HG02938 (cell line): ENCODE results near the gene ANKRD42.
"Not testable (repeated sequence)": the region's sequence is repeated elsewhere in the genome, so short reads cannot be mapped to it uniquely, and the experiment has no call there.

Experiments used
- ATAC-seq: cut with Tn5 transposase; IDR thresholded peaks from one replicate; pipeline ENCODE4 v1.9.1; 2021; ENCODE audit warnings: mild to moderate bottlenecking, moderate library complexity; ENCODE audit not compliant: unreplicated experiment

ANKRD42 gene

GRCh38 chr11:83170865-83171264 is 22.6 kb upstream of the ANKRD42 start:
- no peak for ATAC-seq

DNA sequence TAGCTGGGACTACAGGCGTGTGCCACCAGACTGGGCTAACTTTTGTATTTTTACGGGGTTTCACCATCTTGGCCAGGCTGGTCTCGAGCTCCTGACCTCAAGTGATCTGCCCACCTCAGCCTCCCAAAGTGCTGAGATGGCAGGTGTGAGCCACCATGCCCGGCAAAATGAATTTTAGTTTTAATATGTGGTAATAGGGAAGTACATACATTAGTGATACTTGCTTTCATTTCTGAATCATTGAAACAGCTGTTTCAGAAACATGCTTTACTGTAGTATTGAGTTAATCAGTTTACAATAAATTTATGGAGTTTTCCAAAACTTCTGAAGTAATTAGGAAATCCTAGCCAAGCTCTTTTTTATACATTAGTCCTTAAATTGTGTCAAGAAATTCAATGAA is 21.0 kb upstream of the ANKRD42 start:
- no peak for ATAC-seq

- no peak for ATAC-seq
These were observed 19.5 kb upstream of the ANKRD42 start for GRCh38 chr11:83174008-83174407.

DNA sequence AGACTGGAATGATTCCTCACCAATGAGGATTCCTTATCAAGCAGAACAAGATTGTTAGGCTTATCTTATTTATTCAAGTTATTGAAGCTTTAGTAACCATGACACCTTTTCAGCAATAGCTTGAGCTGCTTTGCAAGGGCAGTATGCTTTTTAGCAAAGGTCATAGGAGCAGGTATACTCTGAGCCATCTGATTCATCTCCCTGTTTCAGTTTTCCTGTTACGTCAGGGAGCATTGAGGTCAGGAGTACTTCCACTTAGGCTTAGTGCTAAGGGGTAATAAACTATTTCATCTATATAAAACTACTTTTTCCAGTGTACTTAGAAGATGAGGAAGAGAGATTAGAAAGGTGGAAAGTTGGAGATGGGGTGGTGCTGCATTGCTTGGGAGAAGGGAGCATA is 17.7 kb upstream of the ANKRD42 start:
- ATAC-seq = no peak

DNA sequence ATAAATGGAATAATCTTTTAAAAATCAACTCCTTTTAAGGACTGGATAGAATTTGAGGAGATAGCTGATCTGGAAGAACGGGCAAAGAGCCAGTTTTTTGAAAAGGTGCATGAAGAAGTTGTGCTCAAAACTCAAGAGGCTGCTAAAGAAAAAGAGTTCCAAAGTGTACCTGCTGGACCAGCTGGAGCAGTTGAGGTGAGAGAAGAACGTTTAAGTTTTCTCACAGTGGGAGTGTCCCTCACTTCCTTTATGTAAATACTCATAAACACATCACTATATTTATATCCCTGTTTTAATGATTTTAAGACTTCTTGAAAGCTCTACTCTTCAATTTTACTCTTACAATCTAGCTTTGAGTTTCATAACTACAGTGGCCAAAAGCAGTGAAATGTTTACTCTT is 11.7 kb upstream of the ANKRD42 start:
- ATAC-seq = no peak

DNA sequence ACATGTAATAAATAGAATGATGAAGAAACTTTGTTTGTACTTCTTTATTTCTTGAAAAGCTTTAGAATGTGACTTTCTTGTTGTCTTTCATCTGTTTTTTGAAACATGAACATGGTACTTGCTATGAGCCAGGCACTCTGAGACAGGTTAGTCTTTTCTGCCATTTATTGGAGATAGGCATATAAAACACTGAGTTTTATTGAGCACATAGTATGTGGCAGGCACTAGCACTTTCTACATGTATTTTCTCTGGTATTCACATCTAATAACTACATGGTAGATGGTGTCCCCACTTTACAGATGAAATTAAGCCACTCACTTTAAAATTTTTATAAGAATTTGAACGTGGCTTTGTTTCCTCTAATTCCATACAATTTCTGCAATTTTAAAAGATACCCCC is 7.7 kb upstream of the ANKRD42 start:
- no peak for ATAC-seq

DNA sequence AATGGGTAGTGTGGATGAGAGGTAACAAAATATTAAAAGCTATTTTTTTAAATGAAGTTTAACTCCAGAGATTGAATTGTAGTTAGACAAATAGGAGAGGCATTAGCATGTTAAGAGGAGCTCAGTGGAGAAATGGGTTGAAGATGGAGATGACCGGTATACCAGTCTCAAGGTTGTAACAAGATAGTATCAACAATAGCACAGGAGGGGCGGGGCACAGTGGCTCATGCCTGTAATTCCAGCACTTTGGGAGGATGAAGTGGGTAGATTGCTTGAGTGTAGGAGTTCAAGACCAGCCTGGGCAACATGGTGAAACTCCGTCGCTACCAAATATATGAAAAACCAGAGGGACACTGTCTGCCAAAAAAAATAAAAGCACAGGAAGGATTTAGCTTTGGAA is 6.0 kb upstream of the ANKRD42 start:
- no peak for ATAC-seq

GRCh38 chr11:83191491-83191890 is 2.0 kb upstream of the ANKRD42 start:
- ATAC-seq = no peak

- ATAC-seq = no peak
These were observed 1.5 kb upstream of the ANKRD42 start for GRCh38 chr11:83191986-83192385.

DNA sequence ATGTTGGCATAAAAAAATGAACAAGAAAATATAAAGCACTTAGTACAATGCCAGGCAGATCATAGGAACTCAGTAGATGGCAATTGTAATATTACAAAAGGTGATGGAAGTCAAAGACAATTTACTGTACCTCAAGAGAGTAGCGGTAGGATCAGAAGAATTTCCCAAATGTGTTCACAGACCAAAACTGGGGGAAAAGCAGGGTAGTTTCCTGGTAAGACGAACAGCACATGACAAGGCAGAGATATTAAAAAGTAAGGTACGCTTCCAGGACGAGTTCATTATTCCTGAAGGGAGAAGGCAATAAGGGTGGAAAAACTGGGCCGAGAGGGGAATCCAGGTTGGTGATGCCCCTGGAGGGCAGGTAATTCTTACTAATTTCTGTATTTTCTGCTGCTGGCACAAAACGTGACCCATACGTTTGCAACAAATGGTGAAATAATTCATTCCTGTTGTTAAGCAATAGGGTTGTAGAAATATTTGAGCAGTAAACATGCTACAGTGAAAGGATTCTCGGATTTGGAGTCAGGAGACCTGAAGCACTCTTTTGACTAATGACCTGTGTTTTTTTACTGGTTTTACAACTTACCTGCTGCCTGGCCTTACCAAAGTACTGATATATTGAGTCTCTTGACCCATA is 786 bp upstream of the ANKRD42 start:
- ATAC-seq = no peak

GRCh38 chr11:83194281-83195142 is 1.0 kb downstream of the ANKRD42 start:
- ATAC-seq = peak; percentile 47

- ATAC-seq = no peak
These were observed 1.6 kb downstream of the ANKRD42 start for GRCh38 chr11:83195143-83195466.

DNA sequence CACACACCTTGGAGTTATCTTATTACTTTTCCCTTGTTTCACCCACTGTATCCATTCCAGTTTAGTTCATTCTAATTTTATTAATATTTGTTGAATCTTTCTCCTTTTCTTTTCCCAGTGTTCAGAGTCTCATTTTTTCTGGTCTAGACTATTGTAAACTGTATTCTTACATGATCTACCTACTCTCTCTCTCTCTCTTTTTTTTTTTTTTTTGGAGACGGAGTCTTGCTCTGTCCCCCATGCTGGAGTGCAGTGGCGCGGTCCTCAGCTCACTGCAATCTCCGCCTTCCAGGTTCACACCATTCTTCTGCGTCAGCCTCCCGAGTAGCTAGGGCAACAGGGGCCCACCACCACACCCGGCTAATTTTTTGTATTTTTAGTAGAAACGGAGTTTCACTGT is 2.1 kb downstream of the ANKRD42 start:
- no peak for ATAC-seq

DNA sequence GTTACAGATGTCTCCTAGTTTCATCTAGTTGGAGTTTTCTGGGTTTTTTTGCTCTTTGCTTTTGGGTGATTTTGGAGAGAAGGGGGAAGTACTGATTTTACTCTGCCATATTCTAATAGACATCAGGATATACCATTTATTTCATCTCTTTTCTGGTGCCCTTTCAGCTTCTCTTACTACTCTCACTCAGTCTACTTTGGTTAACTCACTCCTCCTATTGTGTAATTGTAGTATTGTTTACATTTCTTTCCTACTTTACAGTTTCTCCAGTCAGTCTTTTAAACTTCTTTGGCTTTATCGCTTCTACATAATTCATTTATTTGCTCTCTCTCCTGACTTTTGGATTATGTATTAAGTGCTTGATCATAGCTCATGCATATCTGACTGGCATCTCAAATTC is 6.5 kb downstream of the ANKRD42 start:
- no peak for ATAC-seq

GRCh38 chr11:83205608-83206185 is 12.2 kb downstream of the ANKRD42 start:
- ATAC-seq = no peak

- ATAC-seq = no peak
These were observed 12.7 kb downstream of the ANKRD42 start for GRCh38 chr11:83206221-83206620.

DNA sequence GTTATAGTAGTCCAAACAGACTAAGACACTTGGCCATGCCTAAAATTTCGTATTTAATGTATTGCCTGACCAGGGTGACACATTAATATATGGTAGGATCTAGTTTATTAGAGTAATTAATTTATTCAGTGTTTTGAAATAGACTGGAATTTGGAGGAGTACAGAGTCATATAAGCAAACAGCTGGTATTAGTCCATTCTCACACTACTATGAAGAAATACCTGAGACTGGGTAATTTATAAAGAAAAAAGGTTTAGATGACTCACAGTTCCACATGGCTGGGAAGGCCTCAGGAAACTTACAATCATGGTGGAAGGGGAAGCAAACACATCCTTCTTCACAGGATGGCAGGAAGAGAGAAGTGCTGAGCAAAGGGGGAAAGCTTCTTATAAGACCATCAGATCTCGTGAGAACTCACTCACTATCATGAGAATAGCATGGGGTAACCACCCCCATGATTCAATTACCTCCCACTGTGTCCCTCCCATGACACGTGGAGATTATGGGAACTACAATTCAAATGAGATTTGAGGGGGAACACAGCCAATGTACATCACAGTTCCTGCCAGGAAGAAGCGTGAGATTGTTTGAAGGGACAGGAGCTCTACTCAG is 13.4 kb downstream of the ANKRD42 start:
- not testable (repeated sequence) for ATAC-seq

DNA sequence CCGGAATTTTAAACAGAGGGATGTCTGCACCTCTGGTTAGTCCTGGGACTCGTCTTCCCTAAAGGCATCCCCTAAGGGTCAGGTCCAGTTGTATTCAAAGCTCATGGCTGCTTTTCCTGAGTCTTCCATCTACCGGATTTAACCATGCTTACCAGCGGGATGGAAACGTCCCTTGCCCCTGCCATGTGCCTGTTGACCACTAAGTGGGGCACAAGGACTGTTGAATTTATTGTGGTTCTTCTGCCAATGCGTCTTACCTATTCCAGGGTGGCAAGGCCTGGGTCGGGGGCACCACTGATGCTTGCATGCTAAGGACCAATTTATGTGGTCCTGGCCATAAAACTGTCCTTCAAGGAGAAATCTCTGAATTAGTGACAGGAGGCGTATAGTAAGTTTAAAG is 25.6 kb downstream of the ANKRD42 start:
- no peak for ATAC-seq

DNA sequence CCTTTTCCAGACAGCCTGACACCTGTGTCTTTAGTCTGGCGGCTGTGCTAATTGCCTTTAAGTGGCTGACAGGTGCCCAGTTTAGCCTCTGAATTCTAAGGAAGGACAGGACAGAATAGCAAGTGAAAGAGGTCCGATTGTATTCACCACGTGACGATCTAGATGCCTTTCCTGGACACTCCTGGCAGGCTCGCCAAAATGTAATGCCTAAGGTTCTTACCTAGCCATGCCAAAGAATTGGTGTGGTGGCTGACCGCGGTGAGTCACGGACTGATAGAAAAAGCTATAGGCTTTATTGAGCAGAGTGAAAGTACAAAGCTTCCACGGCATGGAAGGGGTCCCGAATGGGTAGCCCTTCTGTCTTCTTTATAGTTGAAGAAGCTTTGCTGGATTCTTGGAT is 26.7 kb downstream of the ANKRD42 start:
- ATAC-seq = no peak

GRCh38 chr11:83221694-83222093 is 28.2 kb downstream of the ANKRD42 start:
- no peak for ATAC-seq

GRCh38 chr11:83222499-83222898 is 29.0 kb downstream of the ANKRD42 start:
- ATAC-seq = no peak

DNA sequence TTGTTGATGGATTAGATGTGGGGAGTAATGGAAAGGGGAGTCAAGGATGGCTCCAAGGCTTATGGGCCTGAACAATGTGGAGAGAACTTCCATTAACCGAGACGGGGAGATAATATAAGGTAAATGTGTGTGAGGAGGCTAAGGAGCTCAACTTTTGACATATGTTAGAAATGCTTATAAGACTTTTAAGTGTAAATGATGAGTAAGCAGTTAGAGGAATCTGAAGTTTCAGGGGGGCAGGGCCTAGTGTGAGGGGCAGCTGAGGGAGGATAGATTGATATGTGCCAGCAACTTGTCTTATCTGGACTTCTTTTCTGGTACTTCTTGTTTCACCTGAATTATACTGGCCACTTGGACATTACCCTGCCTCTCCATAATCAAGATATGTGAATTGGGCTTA is 29.9 kb downstream of the ANKRD42 start:
- no peak for ATAC-seq
